OCI-LY7 (cell line): ENCODE results near the gene IGF2BP2. TPM values are rescaled to one million over a fixed set of nuclear protein-coding genes. Genes with fewer than 3 reads are reported as not detected.

Experiments
- BruUV-seq: library from RNA; stranded (reverse); fragments of 400-500 nt; replicated peaks from 2 replicates; lab custom pipeline; 2021; lab: Mats Ljungman, UMichigan
- CTCF ChIA-PET: fragments of 300-600 bp; sonication (Branson Sonifier 250); formaldehyde crosslinking; loops from one replicate; lab custom pipeline; 2022; ENCODE audit warnings: antibody characterized with exemption; ENCODE audit not compliant: unreplicated experiment; lab: Charles Lee
- POLR2A ChIA-PET: fragments of 300-600 bp; sonication (Branson Sonifier 250); formaldehyde crosslinking; loops from one replicate; lab custom pipeline; 2022; ENCODE audit warnings: antibody characterized with exemption; lab: Charles Lee
- DNase-seq: peaks from one replicate; pipeline ENCODE4 v3.0.0-alpha.2; 2015; ENCODE audit warnings: low spot score
- H2AFZ ChIP-seq: fragments of 200-600 bp; sonication (generic), shearing (Covaris generic); 2 replicates; pipeline ENCODE4 v1.6.1; 2014; ENCODE audit warnings: mild to moderate bottlenecking, antibody characterized with exemption, low read length, moderate library complexity
- H3K27ac ChIP-seq: fragments of 200-600 bp; sonication (generic); 2 replicates; pipeline ENCODE4 v1.5.1; 2014; ENCODE audit warnings: mixed run types, low read depth, mild to moderate bottlenecking, moderate library complexity, low read length, inconsistent platforms; ENCODE audit not compliant: poor library complexity, severe bottlenecking
- H3K36me3 ChIP-seq: fragments of 200-600 bp; sonication (generic); 2 replicates; pipeline ENCODE4 v1.6.1; 2014; ENCODE audit warnings: mild to moderate bottlenecking, antibody characterized with exemption, low read length, moderate library complexity, mixed read lengths; ENCODE audit not compliant: insufficient read depth
- H3K4me1 ChIP-seq: fragments of 200-600 bp; sonication (generic); 2 replicates; pipeline ENCODE4 v1.5.1; 2014; ENCODE audit warnings: mild to moderate bottlenecking, low read length; ENCODE audit not compliant: insufficient read depth, poor library complexity, severe bottlenecking
- H3K4me2 ChIP-seq: fragments of 200-600 bp; sonication (generic); 2 replicates; pipeline ENCODE4 v1.6.1; 2014; ENCODE audit warnings: mild to moderate bottlenecking, low read length
- H3K4me3 ChIP-seq: fragments of 200-600 bp; sonication (generic); 2 replicates; pipeline ENCODE4 v1.5.1; 2014; ENCODE audit warnings: mild to moderate bottlenecking, low read depth, low read length; ENCODE audit not compliant: poor library complexity, severe bottlenecking
- H3K79me2 ChIP-seq: fragments of 200-600 bp; sonication (generic); 2 replicates; pipeline ENCODE4 v1.6.1; 2016; ENCODE audit warnings: low read depth, mild to moderate bottlenecking, low read length, moderate library complexity, mixed read lengths; ENCODE audit not compliant: insufficient read depth
- H3K9me2 ChIP-seq: fragments of 200-600 bp; sonication (generic); 2 replicates; pipeline ENCODE4 v1.6.1; 2016; ENCODE audit warnings: mild to moderate bottlenecking, low read length, mixed read lengths; ENCODE audit not compliant: insufficient read depth
- H3K9me3 ChIP-seq: fragments of 200-600 bp; sonication (generic); 2 replicates; pipeline ENCODE4 v1.6.1; 2014; ENCODE audit warnings: mild to moderate bottlenecking, mixed run types, low read length, mixed read lengths
- H4K20me1 ChIP-seq: fragments of 200-600 bp; sonication (generic); 2 replicates; pipeline ENCODE4 v1.6.1; 2014; ENCODE audit warnings: mild to moderate bottlenecking, antibody characterized with exemption, low read length, moderate library complexity, mixed read lengths; ENCODE audit not compliant: insufficient read depth
- EZH2phosphoT487 ChIP-seq: fragments of 200-600 bp; sonication (generic); IDR thresholded peaks from 2 replicates; pipeline ENCODE4 v1.6.1; 2018; ENCODE audit warnings: low read depth, borderline replicate concordance, mild to moderate bottlenecking, mixed run types, antibody characterized with exemption, low read length, moderate library complexity, mixed read lengths
- intact Hi-C: fragments of 100-400 bp; cut with micrococcal nuclease; formaldehyde crosslinking; loops from one replicate; pipeline ENCODE4 v1.10.0; 2022; ENCODE audit not compliant: unreplicated experiment
- total RNA-seq, 2 experiments: library from RNA; depleted of rRNA in 1 of 2; stranded (reverse); fragments of >200 nt in 1 of 2; shearing (Covaris generic) in 1 of 2; gene quantifications; 2 replicates each; pipeline ENCODE4 v1.2.3, GENCODE V29; 2014 to 2022
- TF ChIP-seq, protein P1 (sequence below): fragments of 200-600 bp; sonication (generic); conservative IDR thresholded peaks from 2 replicates; pipeline ENCODE4 v1.5.1; 2014; ENCODE audit warnings: mild to moderate bottlenecking, antibody characterized with exemption, low read length, moderate library complexity, mixed read lengths

IGF2BP2 gene
- total RNA-seq, 2 experiments from 2014 or later: not detected

DNA sequence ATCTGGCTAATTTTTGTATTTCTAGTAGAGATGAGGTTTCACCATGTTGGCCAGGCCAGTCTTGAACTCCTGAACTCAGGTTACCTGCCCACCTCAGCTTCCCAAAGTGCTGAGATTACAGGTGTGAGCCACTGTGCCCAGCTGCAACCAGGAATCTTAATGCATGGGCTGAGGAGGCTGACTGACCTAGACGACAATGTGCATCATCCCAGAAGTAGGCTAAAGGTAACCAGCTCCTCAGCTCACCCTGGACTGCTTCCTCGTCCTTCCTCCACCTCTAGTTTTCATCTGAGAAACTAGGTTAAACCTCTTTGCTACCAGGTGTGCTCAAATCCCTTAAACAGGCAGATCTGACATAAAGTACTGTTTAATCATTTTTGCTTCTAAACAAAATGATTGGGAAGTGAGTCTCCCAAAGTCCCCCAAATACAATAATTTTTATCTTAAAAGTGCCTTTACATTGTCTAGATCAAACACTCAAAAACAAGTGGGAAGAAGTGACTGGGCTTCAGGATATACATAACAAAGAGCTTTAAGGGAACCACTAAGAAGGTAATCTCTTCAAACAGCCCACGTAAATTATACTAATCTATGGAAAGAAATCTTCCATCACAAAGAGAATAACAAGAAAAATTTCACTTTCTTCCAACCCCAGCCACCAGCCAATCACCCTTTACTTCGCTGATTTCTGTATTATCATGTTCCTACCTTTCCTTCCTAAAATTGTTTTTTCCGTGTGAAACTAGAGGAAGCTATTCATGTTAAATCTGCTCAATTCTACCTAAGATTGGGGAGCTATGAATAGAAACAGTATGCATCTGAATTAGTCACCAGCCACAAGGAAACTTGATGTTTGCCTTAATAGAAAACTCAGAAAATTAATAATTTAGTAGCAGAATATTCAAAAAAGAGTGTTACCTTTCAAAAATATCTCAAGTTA, 34.7 kb downstream of the IGF2BP2 start:
- no peaks in the 10 kb centered on the region for H3K79me2 ChIP-seq
- H3K36me3 ChIP-seq: no peaks in the 10 kb centered on the region
- ChIA-PET CTCF (no interaction called here), POLR2A (no interaction called here)
- no peaks in the 10 kb centered on the region for H3K9me2 ChIP-seq
- no peak for TF ChIP-seq EZH2phosphoT487
- TF ChIP-seq, protein P1, sequence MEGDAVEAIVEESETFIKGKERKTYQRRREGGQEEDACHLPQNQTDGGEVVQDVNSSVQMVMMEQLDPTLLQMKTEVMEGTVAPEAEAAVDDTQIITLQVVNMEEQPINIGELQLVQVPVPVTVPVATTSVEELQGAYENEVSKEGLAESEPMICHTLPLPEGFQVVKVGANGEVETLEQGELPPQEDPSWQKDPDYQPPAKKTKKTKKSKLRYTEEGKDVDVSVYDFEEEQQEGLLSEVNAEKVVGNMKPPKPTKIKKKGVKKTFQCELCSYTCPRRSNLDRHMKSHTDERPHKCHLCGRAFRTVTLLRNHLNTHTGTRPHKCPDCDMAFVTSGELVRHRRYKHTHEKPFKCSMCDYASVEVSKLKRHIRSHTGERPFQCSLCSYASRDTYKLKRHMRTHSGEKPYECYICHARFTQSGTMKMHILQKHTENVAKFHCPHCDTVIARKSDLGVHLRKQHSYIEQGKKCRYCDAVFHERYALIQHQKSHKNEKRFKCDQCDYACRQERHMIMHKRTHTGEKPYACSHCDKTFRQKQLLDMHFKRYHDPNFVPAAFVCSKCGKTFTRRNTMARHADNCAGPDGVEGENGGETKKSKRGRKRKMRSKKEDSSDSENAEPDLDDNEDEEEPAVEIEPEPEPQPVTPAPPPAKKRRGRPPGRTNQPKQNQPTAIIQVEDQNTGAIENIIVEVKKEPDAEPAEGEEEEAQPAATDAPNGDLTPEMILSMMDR: no peak
- no peaks in the 10 kb centered on the region for H4K20me1 ChIP-seq
- H2AFZ ChIP-seq: no peak overlapping the region
- intact Hi-C loops: no loop called here
- H3K4me3 ChIP-seq: no peak overlapping the region
- no peaks in the 10 kb centered on the region for H3K9me3 ChIP-seq
- DNase-seq: no peak
- no peak overlapping the region for H3K4me2 ChIP-seq
- no peaks in the 10 kb centered on the region for H3K4me1 ChIP-seq
- H3K27ac ChIP-seq: no peak overlapping the region
- BruUV-seq: no TSS peak

DNA sequence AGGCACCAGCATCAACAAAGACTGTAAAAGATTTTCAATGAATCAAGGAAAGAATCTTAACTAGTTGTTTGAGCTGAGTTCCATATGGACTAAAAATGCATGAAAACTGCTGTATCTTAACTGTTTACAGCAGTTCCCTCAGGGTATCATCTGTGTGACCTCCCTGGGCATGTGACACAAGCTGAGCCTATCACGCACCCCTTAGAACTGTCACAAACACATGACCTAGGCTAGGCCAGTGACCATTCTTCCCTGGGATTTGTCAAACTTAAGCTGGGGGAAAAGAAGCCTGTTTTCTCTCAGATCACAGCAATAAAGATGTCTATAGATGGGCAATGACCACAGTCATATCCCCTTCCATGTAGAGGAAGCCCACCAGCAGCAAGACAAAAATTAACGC, 35.7 kb downstream of the IGF2BP2 start:
- Histone ChIP-seq H3K36me3 (no peaks in the 10 kb centered on the region), H3K4me2 (no peak overlapping the region), H4K20me1 (no peaks in the 10 kb centered on the region), H3K9me2 (no peaks in the 10 kb centered on the region), H3K4me1 (no peaks in the 10 kb centered on the region), H3K27ac (no peak overlapping the region), H3K4me3 (no peak overlapping the region), H2AFZ (no peak overlapping the region), H3K9me3 (no peaks in the 10 kb centered on the region), H3K79me2 (no peaks in the 10 kb centered on the region)
- DNase-seq: no peak
- TF ChIP-seq EZH2phosphoT487: no peak
- BruUV-seq: no TSS peak
- CTCF ChIA-PET: no interaction called here
- intact Hi-C loops: no loop called here
- POLR2A ChIA-PET: interaction anchor here (0.6 to 0.7 kb wide), 4 partner anchors 8 to 851 kb away, joined by 3 to 6 read pairs (median 4); no protein-coding TSS in a partner anchor

DNA sequence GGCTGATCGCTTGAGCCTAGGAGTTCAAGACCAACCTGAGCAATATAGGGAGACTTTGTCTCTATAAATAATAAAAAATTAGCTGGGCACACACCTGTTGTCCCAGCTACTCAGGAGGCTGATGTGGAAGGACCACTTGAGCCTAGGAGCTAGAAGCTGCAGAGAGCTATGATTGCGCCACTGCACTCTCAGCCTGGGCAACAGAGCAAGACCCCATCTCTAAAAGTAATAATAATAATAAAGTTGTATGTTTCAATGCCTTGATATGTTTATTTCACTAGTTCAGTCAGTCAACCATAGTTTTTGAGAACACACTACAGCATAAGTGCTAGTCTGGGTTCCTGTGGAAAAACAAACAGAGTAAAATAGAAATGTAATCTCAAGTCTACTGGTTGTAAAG, 36.5 kb downstream of the IGF2BP2 start:
- Histone ChIP-seq H3K4me2 (no peak overlapping the region), H4K20me1 (no peaks in the 10 kb centered on the region), H3K9me3 (no peaks in the 10 kb centered on the region), H2AFZ (no peak overlapping the region), H3K36me3 (no peaks in the 10 kb centered on the region), H3K9me2 (no peaks in the 10 kb centered on the region), H3K4me3 (no peak overlapping the region), H3K79me2 (no peaks in the 10 kb centered on the region), H3K4me1 (no peaks in the 10 kb centered on the region), H3K27ac (no peak overlapping the region)
- no peak for TF ChIP-seq EZH2phosphoT487
- TF ChIP-seq, protein P1: no peak
- ChIA-PET CTCF (no interaction called here), POLR2A (interaction anchor here (0.7 kb wide), 1 partner anchor 24 kb away, joined by 3 read pairs; no protein-coding TSS in a partner anchor)
- intact Hi-C loops: no loop called here
- DNase-seq: no peak
- no TSS peak for BruUV-seq
